SIG-M5 treated with dmso at 0.1 percent for 504 hours (cell line): ENCODE measurements around the gene MTG1.

Experiments
- DNase-seq: peaks from one replicate; lab custom pipeline; 2025; ENCODE audit not compliant: unreplicated experiment; lab: John Stamatoyannopoulos, UW

MTG1 gene, protein sequence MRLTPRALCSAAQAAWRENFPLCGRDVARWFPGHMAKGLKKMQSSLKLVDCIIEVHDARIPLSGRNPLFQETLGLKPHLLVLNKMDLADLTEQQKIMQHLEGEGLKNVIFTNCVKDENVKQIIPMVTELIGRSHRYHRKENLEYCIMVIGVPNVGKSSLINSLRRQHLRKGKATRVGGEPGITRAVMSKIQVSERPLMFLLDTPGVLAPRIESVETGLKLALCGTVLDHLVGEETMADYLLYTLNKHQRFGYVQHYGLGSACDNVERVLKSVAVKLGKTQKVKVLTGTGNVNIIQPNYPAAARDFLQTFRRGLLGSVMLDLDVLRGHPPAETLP

DNA sequence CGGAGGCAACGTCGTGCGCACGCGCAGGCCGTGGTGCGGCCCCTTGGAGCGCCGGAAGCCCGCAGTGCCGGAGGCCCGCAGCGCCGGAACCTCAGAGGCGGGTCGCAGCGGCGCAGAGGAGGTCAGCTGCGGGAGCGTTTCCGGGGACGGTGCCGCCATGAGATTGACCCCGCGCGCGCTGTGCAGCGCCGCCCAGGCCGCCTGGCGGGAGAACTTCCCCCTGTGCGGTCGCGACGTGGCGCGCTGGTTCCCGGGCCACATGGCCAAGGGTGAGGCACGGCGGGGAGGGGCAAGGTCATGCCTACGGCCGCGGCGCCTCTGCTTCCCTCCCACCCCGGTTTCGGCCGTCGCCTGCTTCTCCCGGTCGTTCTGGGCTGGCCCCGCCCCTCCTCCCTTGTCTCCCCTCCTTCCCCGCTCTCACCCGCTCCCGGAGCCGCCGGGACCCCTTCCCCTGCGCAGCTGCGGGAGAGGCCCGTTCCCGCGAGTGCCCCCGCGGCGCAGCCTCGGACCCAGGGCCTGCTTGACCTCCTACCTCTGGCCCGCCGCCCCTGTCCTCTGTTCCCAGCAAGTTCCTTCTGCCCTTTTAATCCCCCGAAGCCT lies at the start of gene MTG1:
MTG1 (plus strand) TSS at position 94 of the 600 bp plus-strand sequence; CDS start at position 158, 64 bp downstream.
- DNase-seq = peak; percentile 85

DNA sequence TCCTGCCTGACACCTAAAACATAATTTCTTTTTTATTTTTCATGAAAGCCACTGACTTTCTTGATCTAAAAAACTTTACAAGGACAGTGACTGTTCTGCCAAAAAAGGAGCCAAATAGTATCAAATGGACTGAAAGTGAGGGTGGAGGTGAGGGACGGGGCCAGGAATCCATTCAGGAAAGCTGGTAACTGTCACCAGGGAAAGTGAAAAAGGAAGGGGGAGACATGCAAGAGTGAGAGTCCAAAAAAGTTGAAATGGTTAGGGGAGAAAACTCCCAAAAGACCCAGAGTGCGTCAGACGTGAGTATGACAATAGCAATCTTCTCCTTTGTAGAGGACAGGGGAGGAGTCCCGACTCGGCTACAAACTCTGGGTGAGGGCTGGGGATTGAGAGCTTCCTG lies 49.7 kb upstream of the MTG1 start:
- no peak for DNase-seq

DNA sequence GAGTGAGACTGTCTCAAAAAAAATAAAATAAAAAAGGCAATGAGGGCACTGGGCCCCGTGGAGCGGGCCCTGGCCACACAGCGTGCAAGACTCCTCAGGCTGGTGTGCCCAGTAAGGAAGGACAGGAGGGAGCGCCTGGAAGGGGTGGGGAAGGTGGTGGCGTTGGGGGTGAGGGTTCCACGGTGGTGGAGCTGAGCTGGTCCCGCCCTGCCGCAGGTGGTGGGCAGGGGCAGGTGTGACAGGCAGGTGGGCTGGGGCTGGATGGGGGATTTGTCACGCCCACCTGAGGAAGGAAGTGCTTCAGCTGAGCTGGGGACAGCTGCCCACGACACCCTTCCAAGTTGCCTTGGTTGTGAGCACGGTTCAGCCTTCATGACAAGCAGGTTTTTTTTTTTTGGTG lies 47.5 kb upstream of the MTG1 start:
- DNase-seq = no peak

DNA sequence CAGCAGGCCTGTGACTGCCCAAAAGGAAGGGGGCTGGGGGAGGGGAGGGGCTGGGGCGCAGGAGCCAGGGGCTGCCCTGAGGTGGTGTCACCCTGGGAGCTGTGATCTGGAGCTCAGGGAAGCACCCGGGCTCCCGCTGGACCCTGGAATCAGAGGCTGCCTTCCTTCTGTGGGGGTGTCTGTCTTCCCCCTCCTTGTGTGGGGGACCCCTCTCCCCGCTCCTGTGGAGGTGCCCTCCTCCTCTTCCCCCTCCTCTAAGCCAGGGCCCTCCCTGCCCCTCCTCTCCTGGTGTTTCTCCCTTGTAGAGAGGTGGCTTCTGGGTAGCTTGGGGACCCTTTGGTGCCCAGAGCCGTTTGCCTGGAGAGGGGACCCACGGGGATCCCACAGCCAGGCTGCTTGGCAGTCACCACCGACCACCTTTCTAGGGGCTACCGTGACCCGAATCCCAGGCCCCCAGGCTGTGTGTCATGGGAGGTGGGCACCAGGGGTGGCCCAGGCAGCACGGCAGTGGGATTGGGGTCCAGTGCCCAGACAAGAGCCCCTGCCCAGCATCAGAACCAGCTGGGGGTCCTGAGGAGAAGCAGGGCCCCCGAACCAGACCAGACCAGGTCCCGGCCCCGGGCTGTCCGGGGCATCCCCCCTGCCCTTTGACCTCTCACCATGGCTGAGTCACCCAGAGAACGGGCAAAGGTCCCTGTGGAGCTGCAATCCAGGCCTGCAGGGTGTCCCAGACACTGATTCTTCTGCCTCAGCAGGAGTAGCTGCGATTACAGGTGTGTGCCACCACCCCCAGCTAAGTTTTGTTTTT lies 46.0 kb upstream of the MTG1 start:
- no peak for DNase-seq

DNA sequence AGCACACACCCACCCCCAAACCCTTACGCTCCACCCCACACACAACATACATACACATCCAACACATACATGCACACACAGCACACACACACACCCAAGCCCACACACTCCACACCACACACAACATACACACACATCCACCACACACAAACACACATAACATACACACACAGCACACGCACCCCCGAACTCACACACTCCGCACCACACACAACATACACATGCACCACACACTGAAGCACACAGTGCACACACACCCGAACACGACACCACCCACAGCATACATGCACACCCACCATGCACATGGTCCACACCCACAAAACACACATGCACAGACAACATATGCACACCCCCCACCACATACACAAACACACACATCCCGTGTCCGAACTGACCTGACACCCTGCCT lies 44.8 kb upstream of the MTG1 start:
- no peak for DNase-seq

DNA sequence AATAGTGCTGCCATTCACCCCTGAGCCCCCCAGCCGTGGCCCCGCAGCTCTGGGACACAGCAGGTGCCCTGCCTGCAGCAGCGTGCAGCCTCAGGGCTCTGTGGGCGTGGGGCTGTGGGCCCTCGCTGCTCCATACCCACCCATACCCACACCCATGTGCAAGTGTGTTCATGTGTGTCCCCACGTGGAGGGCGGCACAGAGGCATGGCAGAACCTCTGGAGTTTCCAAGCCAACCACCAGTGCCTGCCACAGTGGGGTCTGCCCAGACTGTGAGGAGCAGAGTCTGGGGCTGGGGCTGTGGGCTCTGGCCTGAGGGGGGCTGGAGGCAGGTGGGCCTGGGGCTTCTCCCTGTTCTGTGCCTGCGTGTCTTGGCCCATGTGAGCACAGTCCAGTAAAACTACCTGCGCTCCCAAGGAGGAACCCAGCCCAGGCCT lies 44.4 kb upstream of the MTG1 start:
- no peak for DNase-seq

DNA sequence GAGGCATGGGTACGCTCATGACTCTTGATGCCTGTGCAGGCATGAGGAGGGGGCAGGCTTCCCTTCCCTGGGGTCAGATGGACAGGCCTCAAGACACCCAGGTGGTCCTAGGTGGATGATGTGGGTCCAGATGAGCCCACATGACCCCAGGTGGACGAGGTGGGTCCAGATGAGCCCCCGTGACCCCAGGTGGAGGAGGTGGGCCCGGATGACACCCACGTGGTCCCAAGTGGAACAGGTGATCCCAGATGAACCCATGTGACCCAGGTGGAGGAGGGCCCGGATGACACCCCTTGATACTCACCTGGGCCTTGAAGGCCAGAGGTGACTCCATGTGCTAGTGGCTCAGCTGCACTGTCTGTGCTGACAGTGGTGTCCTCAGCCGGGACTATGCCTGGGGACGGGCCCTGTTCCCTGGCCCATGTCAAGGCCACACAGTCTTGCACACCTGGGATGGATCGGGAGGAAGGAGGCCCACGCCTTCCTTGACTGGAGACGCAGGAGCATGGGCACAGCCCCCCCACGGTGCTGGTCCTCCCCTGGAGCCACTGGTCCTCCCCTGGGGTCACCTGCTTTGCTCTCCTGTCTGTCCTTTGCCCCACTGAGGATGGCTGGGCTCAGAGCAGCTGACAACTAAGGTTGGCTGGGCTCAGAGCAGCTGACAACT lies 43.5 kb upstream of the MTG1 start:
- no peak for DNase-seq

DNA sequence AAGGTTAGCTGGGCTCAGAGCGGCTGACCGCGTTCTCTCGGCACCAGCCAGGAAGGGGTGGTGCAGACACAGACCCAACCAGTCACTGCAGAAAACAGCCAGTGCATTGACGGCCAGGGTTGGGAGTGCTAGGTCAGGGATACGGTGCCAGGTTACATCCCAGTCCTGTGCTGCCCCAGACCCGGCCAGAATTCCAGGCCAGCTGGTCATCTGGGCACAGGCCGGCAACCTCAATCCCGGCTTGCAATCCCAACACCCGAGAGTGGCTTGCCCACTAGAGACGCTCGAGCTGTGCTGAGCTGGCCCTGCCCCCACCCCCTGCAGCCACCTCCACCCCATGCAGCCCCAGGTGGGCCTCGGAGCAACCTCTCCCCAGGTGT lies 43.0 kb upstream of the MTG1 start:
- DNase-seq = no peak

DNA sequence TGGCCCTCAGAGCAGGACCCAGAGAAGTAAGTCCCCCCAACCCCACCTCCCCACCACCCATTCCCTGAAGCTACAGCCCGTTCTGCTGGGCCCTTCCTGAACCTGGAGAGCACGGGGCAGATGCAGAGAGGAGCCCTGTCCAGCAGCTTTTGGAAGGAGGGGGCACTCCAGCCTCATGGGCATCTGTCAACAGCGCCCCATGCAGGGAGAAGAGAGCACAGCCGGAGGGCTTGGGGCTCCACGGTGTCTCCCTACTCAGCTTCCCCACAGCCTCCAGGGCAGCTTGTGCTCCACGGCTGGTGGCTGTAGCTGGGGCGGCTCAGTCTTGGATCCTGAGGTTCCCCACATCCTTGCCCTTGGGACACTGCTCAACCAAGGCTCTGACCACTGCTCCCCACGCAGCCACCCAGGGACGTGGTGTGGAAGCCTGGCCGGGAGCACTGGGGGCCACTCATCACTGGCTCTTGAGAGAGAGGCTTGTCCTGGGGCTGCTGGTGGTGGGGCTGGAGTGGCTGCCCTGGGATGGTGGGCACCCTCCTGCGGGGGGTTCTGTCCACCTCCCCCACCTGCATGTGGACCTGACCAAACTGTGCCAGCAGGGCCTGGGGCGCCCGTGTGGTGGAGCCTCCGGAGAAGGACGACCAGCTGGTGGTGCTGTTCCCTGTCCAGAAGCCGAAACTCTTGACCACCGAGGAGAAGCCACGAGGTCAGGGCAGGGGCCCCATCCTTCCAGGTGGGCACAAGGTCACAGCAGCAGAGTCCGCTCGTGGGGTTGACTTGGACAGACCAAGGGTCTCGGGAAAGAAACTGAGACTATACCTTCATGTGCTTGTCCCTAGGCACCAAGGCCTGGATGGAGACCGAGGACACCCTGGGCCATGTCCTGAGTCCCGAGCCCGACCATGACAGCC lies 42.3 kb upstream of the MTG1 start:
- no peak for DNase-seq

DNA sequence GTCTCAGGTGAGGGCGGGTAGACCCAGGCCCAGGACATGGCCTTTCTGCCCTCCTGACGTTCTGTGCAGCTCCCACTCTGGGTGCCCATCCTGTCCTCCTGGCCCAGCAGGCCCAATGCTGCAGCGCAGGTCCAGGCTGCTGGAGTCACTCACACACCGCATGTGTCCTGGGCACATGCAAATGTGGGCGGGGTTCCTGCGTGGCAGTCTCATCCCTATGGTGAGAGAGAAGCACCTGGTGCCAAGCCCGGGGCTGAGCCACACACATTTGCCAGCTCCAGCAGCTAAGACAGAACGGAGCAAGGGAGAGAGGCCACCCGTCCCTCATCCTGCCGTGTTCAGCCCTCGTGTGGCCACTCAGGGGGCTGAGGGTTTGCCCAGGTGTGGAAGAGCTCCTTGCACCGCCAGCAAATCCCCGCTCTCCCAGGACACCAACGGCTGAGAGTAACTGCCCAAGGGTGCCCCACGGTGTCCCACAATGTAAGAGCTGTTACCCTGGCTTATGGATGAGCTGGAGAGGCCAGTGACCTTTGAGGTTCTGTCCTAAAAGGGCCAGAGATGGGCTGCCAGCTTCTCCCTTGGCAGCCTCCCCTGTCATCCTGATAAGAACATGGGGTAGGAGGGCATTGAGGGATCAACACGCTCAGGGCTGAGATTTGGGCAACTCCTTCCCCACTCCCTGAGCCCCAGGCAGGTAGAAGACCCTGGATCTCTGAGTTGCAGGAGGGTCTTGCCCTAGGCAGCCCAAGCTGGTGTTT lies 40.6 kb upstream of the MTG1 start:
- DNase-seq = no peak

DNA sequence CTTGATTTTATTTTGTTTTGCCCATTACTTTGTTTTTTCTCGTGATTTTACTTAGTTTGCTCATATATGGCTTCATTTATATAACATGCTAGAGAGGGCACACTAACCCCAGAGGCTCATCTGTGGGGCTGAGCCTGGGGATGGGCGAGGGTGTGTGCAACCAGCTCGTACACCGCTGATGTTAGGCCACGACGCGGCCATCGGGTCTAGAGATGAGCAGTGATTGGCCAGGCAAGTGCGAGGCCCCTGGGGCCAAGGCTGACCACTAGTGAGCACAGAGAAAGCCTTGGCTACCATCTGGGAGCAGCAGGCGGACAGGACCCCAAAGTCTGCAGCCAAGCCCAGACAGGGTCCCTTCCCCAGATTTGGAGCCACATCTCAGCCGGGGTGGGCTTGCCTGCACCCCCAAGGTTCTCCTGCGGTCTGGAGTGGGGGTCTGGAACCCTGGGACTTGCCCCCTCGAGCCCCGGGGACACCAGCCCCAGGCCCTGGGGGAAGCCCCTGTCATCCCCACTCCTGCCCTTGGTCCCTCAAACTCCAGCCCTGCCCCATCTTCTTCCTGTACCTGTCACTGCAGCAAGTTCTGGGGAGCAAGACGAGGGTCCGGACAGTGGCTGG lies 39.9 kb upstream of the MTG1 start:
- DNase-seq = no peak

DNA sequence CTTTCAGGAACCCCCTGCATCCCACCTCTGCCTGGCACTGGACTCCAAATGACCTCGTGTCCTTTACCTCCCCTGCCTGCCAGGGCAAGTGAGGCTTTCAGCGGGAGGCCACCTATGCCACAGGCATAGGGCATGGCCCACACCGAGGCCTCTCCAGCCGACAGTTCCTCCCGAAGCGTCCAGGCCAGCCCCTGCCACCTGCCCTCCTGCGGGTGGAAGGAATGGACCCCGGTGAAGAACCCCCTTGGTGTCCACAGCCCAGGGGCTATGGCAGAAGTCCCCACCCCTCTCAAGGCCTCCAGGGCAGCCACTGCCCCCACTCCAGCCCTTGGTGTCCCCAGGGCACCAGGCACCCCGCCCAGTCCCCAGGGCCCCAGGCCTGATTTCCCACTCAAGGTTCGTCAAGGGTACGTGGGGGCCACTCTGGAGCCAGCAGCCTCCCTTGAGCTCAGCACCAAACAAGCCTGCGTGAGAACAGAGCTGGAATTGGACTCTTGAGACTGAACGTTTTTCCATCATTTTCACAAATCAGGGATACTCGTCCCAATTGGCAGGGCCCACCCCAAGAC lies 39.2 kb upstream of the MTG1 start:
- DNase-seq = no peak

DNA sequence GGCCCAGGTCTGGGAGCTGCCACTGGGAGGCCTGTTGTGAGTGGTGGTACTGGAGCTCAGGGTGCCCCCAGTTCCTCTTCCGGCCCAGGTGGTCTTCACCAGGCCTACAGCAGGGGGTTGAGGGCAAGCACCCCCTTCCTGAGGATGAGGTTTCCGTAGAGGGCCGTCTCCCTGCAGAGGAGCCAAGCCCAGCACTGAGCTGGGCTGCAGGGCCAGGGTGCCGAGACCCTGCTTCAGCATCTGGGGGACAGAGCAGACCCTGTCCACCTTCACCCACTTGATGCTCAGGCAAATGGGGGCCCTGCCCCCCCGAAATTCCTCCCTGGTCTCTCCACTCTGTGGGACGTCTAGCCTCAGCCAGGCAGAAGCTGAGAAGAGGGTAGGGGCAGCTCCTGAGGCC lies 38.7 kb upstream of the MTG1 start:
- DNase-seq = no peak

DNA sequence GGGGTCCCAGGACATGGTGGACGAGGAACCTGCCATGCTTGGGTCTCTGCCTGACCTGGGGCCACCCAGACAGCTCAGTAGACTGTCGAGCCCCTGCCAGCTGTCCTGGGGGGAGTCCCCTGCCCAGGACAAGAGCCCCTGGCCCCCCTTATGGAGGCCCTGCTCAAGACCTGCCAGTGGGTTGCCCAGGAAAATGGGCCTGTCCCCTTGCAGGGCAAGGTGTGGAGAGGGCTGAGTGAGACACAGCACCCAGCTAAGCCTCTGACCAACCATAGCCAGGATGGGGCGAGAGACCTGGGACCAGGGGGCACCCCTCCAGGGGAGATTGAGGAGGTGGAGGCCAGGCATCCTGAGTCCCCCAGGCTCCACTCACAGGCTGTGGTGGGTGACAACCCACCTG lies 38.0 kb upstream of the MTG1 start:
- DNase-seq = no peak

DNA sequence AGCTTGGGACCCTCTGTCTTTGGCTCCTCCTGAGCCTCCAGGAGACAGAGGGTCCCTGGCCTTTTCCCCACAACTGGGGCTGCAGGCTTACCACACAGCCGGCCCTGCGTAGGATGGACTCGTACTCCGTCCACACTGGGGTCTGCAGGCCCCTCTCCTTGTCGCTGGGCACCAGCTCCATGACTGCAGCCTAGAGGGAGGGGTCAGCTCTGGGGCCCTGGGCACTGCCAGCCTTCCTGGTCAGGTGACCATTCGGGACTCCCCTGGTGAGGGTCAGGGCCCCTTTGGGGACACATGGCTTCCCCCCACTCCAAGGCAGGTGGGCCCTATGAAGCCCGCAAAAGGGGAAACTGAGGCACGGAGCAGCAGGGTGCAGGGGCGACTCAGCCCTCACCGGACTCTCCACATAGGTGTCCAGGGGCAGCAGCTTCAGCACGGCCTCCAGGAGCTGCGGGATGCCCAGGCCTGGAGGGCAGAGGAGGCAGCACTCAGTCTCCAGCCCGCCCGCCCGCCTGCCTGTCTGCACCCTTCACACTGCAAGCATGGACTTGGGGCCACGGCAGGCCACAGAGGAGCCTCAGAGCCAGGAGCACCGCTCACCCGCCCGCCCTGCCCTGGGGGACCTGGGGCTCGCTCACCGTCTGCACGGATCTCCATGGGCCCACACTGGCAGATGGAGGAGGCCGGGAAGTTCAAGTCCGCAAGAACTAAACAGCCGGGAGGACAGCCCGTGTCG lies 37.2 kb upstream of the MTG1 start:
- no peak for DNase-seq

DNA sequence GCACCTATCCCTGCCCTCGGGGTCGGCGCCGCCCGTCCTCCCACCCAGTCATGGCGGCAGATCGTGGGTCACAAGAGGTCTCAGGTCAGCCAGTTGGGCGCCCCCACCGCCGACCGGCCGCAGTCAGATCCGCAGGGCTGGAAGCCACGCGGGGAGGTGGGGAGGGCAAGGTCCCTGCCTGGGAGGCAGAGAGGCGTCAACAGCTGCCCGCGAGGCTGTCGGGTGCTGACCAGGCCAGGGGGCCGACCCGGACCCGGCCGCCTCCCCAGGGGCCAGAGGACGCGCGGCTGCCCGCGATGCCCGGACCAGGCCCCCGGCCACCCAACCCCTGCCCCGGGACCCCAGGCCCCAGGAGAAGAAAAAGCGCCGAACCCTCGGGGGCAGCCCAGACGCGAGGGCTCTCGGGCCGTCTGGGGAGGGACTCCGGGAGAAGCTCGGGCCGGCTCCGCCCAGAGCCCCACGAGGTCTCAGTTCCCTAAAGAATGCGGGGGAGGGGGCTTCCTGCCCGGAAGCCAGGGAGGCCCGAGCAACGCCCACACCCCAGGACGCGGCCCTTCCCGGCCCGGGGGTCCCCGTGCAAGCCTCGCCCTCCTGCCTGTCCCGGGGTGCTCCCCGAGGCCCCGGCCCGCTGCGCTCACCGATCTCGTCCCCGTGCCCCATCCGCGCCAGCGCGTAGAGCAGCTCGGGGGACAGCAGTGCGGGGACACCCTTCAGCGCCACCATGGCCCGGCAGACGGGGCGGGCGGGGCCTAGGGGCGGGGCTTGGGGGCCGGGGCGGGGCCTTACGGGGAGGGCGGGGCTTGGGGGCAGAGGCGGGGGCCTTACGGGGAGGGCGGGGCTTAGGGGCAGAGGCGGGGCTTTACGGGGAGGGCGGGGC lies 36.4 kb upstream of the MTG1 start, which contains the start of gene FUOM:
FUOM (minus strand) TSS at position 735 of the 877 bp plus-strand sequence; CDS start at position 723, 12 bp downstream.
- DNase-seq = peak; percentile 69
